A549 (cell line): ENCODE data around the gene ZP1. TPM values are rescaled to one million over a fixed set of nuclear protein-coding genes. Genes with fewer than 3 reads are reported as not detected.

Experiments used
- ATAC-seq, 2 experiments: fragments of 200-7000 bp in 1 of 2; fragments of >200 bp in 1 of 2; cut with Nextera tagmentation in 1 of 2; cut with Tn5 transposase in 1 of 2; 3 replicates each; pipeline versions ENCODE4 v1.8.0 to v1.9.1; 2018 to 2020; ENCODE audit warnings: mild to moderate bottlenecking in 1 of 2, moderate library complexity in 1 of 2
- CTCF ChIA-PET: fragments of 300-600 bp; sonication (Branson Sonifier 250); formaldehyde crosslinking; extraction: SDS; loops from one replicate; lab custom pipeline; 2021; ENCODE audit warnings: antibody characterized with exemption, inconsistent platforms; lab: Yijun Ruan, JAX
- POLR2A ChIA-PET: fragments of 350-600 bp; formaldehyde crosslinking; extraction: SDS; loops from one replicate; lab custom pipeline; 2021; ENCODE audit warnings: antibody characterized with exemption, inconsistent platforms; lab: Yijun Ruan, JAX
- DNase-seq, 2 experiments: peaks; one replicate each; pipeline versions ENCODE4 v3.0.0 to v3.0.0-alpha.2; 2011 to 2016; ENCODE audit warnings: low read depth in 1 of 2, low spot score in 1 of 2
- FAIRE-seq: peaks from 2 replicates; lab custom pipeline; 2011; peaks lifted over from hg19 to GRCh38; lab: Jason Lieb, UNC
- H3K27ac ChIP-seq, 2 experiments: fragments of >200 bp; sonication (Bioruptor Twin); formaldehyde crosslinking; 3 replicates each; pipeline ENCODE4 v1.5.1; 2016 to 2017
- H3K4me1 ChIP-seq: fragments of >200 bp; sonication (Bioruptor Twin); formaldehyde crosslinking; 3 replicates; pipeline ENCODE4 v1.6.1; 2016
- H3K4me2 ChIP-seq: fragments of >200 bp; sonication (Bioruptor Twin); formaldehyde crosslinking; 3 replicates; pipeline ENCODE4 v1.6.1; 2016
- H3K4me3 ChIP-seq: fragments of >200 bp; sonication (Bioruptor Twin); formaldehyde crosslinking; 3 replicates; pipeline ENCODE4 v1.5.1; 2016
- H3K9me3 ChIP-seq: fragments of >200 bp; sonication (Bioruptor Twin); formaldehyde crosslinking; 3 replicates; pipeline ENCODE4 v1.6.1; 2016
- CBX8 ChIP-seq: fragments of 200-600 bp; sonication (generic); IDR thresholded peaks from 2 replicates; pipeline ENCODE4 v1.6.1; 2016
- CHD2 ChIP-seq: fragments of 150-350 bp; IDR thresholded peaks from 2 replicates; pipeline ENCODE4 v1.6.1; 2014; ENCODE audit warnings: low read length; ENCODE audit not compliant: partially characterized antibody
- FOSL2 ChIP-seq, 2 experiments: fragments of 450-650 bp in 1 of 2; fragments of >200 bp in 1 of 2; sonication (Bioruptor Twin) in 1 of 2; formaldehyde crosslinking; IDR thresholded peaks; 2 replicates each; pipeline versions ENCODE4 v1.5.0 to v1.6.1; 2016 to 2020; ENCODE audit warnings: mild to moderate bottlenecking in 1 of 2, moderate library complexity in 1 of 2
- FOXS1 ChIP-seq: fragments of 250-450 bp; sonication (Bioruptor Pico); IDR thresholded peaks from 2 replicates; pipeline ENCODE4 v1.5.0; 2020; ENCODE audit warnings: mild to moderate bottlenecking, moderate library complexity
- HOXA7 ChIP-seq: fragments of 250-450 bp; sonication (Bioruptor Pico); IDR thresholded peaks from 2 replicates; pipeline ENCODE4 v1.5.0; 2020; ENCODE audit warnings: mild to moderate bottlenecking, moderate library complexity
- HOXB13 ChIP-seq: fragments of 250-450 bp; sonication (Bioruptor Pico); IDR thresholded peaks from 2 replicates; pipeline ENCODE4 v1.5.0; 2020; ENCODE audit warnings: low read depth, mild to moderate bottlenecking, moderate library complexity
- JUNB ChIP-seq: fragments of >200 bp; sonication (Bioruptor Twin); formaldehyde crosslinking; IDR thresholded peaks from 2 replicates; pipeline ENCODE4 v1.6.1; 2016
- NFE2L2 ChIP-seq: fragments of 150-350 bp; conservative IDR thresholded peaks from 2 replicates; pipeline ENCODE4 v1.6.1; 2014; ENCODE audit warnings: low read length
- POLR2AphosphoS2 ChIP-seq: conservative IDR thresholded peaks from 2 replicates; pipeline ENCODE4 v1.6.1; 2012; ENCODE audit warnings: low read length, improper control_type of control experiment, inconsistent platforms
- RAD21 ChIP-seq, 2 experiments: fragments of >200 bp in 1 of 2; sonication (Bioruptor Twin) in 1 of 2; formaldehyde crosslinking in 1 of 2; IDR thresholded peaks in 1 of 2; conservative IDR thresholded peaks in 1 of 2; 2 replicates in 1 of 2; 3 replicates in 1 of 2; pipeline ENCODE4 v1.6.1; 2012 to 2018; ENCODE audit warnings: inconsistent platforms in 1 of 2
- RARB ChIP-seq: fragments of 250-450 bp; sonication (Bioruptor Pico); IDR thresholded peaks from 2 replicates; pipeline ENCODE4 v1.8.0; 2021; ENCODE audit warnings: mild to moderate bottlenecking, moderate library complexity
- RCOR1 ChIP-seq: fragments of 150-350 bp; IDR thresholded peaks from 2 replicates; pipeline ENCODE4 v1.6.1; 2014; ENCODE audit warnings: antibody characterized with exemption, low read length, low read depth
- SMC3 ChIP-seq: fragments of >200 bp; sonication (Bioruptor Twin); formaldehyde crosslinking; IDR thresholded peaks from 3 replicates; pipeline ENCODE4 v1.6.1; 2018; ENCODE audit warnings: inconsistent platforms
- SREBF2 ChIP-seq: fragments of 450-650 bp; IDR thresholded peaks from 2 replicates; pipeline ENCODE4 v1.6.1; 2014; ENCODE audit warnings: mild to moderate bottlenecking, moderate library complexity
- TFCP2L1 ChIP-seq: fragments of 250-450 bp; sonication (Bioruptor Pico); IDR thresholded peaks from 2 replicates; pipeline ENCODE4 v1.5.0; 2021; ENCODE audit warnings: mild to moderate bottlenecking
- TP53 ChIP-seq: fragments of 250-450 bp; sonication (Bioruptor Pico); IDR thresholded peaks from 2 replicates; pipeline ENCODE4 v1.5.0; 2021; ENCODE audit warnings: mild to moderate bottlenecking, moderate library complexity
- ZC3H11A ChIP-seq: fragments of 450-650 bp; IDR thresholded peaks from 2 replicates; pipeline ENCODE4 v1.6.1; 2014; ENCODE audit warnings: antibody characterized with exemption, mild to moderate bottlenecking
- ZNF302 ChIP-seq: fragments of 250-450 bp; sonication (Bioruptor Pico); IDR thresholded peaks from 2 replicates; pipeline ENCODE4 v1.9.0; 2021; ENCODE audit warnings: inconsistent platforms, mild to moderate bottlenecking, moderate library complexity
- WGBS: methylation state at CpG from one replicate; pipeline ENCODE4 v1.1.6; 2017; ENCODE audit errors: missing lambda C conversion rate; 5-methylcytosine and 5-hydroxymethylcytosine counted together
- polyA plus RNA-seq, 4 experiments: library from polyadenylated mRNA; depleted of rRNA in 3 of 4; stranded (reverse); fragments of >200 nt; fragmentation: RNase III in 1 of 4; extraction: RNeasy Plus Mini Kit Qiagen cat#74134 plus additional on column Dnase treatment in 1 of 4; gene quantifications; 2 replicates in 3 of 4; 3 replicates in 1 of 4; pipeline ENCODE4 v1.2.3, GENCODE V29; 2011 to 2017
- TF ChIP-seq, protein P1 (sequence below): fragments of 450-650 bp; IDR thresholded peaks from 2 replicates; pipeline ENCODE4 v1.6.1; 2014; ENCODE audit warnings: antibody characterized with exemption
- TF ChIP-seq, protein P2 (sequence below): fragments of 150-350 bp; IDR thresholded peaks from 2 replicates; pipeline ENCODE4 v1.6.1; 2014; ENCODE audit warnings: low read depth, mild to moderate bottlenecking, low read length
- TF ChIP-seq, protein P3 (sequence below): IDR thresholded peaks from 2 replicates; pipeline ENCODE4 v1.6.1; 2012
- TF ChIP-seq, protein P4 (sequence below): IDR thresholded peaks from 2 replicates; pipeline ENCODE4 v1.6.1; 2012; ENCODE audit warnings: low read depth, borderline replicate concordance
- TF ChIP-seq, protein P5 (sequence below): fragments of >200 bp; sonication (Bioruptor Twin); formaldehyde crosslinking; IDR thresholded peaks from 3 replicates; pipeline ENCODE4 v1.6.1; 2016
- TF ChIP-seq, protein P6 (sequence below): fragments of >200 bp; sonication (Bioruptor Twin); formaldehyde crosslinking; IDR thresholded peaks from 3 replicates; pipeline ENCODE4 v1.5.1; 2016
- TF ChIP-seq, protein P7 (sequence below): fragments of >200 bp; sonication (Bioruptor Twin); formaldehyde crosslinking; IDR thresholded peaks from 2 replicates; pipeline ENCODE4 v1.6.1; 2016

Gene ZP1
- polyA plus RNA-seq, 2 of the 4 experiments (the other 2 are of a cell fraction) = 0.06 to 0.30 TPM

DNA sequence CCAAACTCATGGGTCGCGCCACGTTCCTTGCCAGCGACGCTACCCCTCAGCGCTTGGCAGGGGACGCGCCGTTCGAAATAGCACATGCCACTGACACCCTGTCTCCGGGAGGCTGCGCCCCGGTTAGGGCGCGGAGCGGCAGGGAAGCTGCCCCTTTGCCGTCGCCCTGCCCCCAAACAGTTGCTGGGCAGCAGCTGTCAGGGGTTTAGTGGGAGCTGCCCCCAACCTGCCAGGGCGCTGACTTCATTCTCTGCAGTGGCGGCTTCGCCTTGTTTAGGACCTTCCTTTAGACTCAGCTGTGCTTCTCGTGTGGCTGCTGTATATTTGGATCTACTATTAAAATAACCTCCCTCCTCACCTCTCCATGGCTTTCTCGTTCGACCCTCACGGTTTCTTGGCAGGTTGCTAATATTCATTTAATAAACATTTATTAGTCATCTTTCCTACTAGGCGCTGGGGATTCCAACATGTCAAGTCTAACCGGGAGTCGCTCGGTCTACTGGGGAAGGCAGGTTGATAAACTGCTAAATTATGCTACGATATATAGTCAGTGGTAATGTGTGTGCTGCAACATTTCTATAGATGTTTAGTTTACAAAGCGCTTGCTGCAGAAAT, 47.4 kb downstream of the ZP1 start (continued):
- TF ChIP-seq, protein P1, sequence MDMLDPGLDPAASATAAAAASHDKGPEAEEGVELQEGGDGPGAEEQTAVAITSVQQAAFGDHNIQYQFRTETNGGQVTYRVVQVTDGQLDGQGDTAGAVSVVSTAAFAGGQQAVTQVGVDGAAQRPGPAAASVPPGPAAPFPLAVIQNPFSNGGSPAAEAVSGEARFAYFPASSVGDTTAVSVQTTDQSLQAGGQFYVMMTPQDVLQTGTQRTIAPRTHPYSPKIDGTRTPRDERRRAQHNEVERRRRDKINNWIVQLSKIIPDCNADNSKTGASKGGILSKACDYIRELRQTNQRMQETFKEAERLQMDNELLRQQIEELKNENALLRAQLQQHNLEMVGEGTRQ = no peak
- TF ChIP-seq RAD21 (conservative IDR thresholded peaks at IDR 0.05 in 1 of 2, IDR thresholded peaks at IDR 0.05 in 1 of 2) (no peak), JUNB (no peak), SREBF2 (no peak), ZNF302 (CRISPR knock-in tag) (no peak), CBX8 (no peak)

DNA sequence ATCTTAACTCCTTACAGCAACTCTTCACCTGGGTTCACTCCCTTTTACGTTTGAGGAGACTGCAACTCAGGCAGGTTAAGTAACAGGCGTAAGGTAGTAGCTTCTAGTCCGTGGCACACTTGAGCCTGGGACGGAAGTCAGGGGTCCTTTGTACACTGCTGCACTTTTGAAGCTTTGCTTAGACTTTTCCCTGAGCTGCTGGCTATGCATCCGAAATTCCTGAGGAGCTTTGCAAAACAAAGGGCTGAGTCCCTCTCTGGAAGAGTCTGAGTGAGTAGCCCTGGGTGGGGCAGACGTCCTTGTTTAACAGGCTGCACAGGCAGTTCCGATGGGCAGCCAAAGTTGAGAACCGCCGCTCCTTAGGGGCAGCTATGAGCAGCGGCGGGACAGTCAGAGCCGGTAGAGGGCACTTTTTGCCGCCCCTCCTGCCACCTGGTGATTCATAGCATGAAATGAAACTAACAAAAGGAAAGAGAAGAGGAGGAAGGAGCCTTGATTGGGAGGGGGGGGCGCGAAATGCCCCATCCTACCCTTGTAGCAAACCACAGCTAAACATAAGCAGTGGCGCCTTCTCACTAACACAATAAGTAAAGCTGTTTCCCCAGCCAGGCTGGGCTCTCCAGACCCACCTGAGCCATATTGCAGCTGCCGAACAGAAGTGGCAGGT, 48.0 kb downstream of the ZP1 start:
- DNase-seq (peak; percentile 60 to 69), ATAC-seq (peak; percentile 55 to 70), FAIRE-seq (no peak)
- WGBS = 16% methylated on average over 17 of the region's 17 CpGs
- H3K9me3 ChIP-seq = no peaks in the 10 kb centered on the region
- H3K4me3 ChIP-seq = peak overlapping the region; percentile 76
- CTCF ChIA-PET = interaction anchor here (0.7 to 3.7 kb wide), 33 partner anchors 8 to 378 kb away, joined by 3 to 25 read pairs (median 4); partner anchors contain the start of genes PRPF19 and TMEM132A
- H3K4me2 ChIP-seq = peak overlapping the region; percentile 98
- peak overlapping the region; percentile 43 to 91; a peak in 4 of 6 replicates for H3K27ac ChIP-seq
- H3K4me1 ChIP-seq = peaks cover 24% of the 10 kb centered on the region
- POLR2A ChIA-PET = interaction anchor here (0.7 to 1.7 kb wide), 2 partner anchors 9 to 10 kb away, joined by 3 to 5 read pairs; partner anchors contain the start of gene TMEM132A
- TF ChIP-seq, protein P2, sequence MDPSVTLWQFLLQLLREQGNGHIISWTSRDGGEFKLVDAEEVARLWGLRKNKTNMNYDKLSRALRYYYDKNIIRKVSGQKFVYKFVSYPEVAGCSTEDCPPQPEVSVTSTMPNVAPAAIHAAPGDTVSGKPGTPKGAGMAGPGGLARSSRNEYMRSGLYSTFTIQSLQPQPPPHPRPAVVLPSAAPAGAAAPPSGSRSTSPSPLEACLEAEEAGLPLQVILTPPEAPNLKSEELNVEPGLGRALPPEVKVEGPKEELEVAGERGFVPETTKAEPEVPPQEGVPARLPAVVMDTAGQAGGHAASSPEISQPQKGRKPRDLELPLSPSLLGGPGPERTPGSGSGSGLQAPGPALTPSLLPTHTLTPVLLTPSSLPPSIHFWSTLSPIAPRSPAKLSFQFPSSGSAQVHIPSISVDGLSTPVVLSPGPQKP = no peak
- TF ChIP-seq, protein P3, sequence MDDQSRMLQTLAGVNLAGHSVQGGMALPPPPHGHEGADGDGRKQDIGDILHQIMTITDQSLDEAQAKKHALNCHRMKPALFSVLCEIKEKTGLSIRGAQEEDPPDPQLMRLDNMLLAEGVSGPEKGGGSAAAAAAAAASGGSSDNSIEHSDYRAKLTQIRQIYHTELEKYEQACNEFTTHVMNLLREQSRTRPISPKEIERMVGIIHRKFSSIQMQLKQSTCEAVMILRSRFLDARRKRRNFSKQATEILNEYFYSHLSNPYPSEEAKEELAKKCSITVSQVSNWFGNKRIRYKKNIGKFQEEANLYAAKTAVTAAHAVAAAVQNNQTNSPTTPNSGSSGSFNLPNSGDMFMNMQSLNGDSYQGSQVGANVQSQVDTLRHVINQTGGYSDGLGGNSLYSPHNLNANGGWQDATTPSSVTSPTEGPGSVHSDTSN = no peak
- no peak for TF ChIP-seq FOSL2 (IDR thresholded peaks at IDR 0.05)
- TF ChIP-seq FOSL2 (CRISPR knock-in tag; IDR thresholded peaks at IDR 0.05) = peak; percentile 52
- no peak for TF ChIP-seq RCOR1
- TF ChIP-seq HOXB13 (CRISPR knock-in tag) = no peak
- TF ChIP-seq, protein P4, sequence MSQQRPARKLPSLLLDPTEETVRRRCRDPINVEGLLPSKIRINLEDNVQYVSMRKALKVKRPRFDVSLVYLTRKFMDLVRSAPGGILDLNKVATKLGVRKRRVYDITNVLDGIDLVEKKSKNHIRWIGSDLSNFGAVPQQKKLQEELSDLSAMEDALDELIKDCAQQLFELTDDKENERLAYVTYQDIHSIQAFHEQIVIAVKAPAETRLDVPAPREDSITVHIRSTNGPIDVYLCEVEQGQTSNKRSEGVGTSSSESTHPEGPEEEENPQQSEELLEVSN = 0 out of 2 replicates have a peak, but pooled peaks have one; percentile 0
- TF ChIP-seq HOXA7 (CRISPR knock-in tag) = no peak
- TF ChIP-seq NFE2L2 = no peak
- TF ChIP-seq, protein P5, sequence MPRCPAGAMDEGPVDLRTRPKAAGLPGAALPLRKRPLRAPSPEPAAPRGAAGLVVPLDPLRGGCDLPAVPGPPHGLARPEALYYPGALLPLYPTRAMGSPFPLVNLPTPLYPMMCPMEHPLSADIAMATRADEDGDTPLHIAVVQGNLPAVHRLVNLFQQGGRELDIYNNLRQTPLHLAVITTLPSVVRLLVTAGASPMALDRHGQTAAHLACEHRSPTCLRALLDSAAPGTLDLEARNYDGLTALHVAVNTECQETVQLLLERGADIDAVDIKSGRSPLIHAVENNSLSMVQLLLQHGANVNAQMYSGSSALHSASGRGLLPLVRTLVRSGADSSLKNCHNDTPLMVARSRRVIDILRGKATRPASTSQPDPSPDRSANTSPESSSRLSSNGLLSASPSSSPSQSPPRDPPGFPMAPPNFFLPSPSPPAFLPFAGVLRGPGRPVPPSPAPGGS = no peak
- no peak for TF ChIP-seq POLR2AphosphoS2
- TF ChIP-seq SMC3 = peak; percentile 52
- TF ChIP-seq SREBF2 = no peak
- no peak for TF ChIP-seq FOXS1 (CRISPR knock-in tag)
- TF ChIP-seq, protein P6, sequence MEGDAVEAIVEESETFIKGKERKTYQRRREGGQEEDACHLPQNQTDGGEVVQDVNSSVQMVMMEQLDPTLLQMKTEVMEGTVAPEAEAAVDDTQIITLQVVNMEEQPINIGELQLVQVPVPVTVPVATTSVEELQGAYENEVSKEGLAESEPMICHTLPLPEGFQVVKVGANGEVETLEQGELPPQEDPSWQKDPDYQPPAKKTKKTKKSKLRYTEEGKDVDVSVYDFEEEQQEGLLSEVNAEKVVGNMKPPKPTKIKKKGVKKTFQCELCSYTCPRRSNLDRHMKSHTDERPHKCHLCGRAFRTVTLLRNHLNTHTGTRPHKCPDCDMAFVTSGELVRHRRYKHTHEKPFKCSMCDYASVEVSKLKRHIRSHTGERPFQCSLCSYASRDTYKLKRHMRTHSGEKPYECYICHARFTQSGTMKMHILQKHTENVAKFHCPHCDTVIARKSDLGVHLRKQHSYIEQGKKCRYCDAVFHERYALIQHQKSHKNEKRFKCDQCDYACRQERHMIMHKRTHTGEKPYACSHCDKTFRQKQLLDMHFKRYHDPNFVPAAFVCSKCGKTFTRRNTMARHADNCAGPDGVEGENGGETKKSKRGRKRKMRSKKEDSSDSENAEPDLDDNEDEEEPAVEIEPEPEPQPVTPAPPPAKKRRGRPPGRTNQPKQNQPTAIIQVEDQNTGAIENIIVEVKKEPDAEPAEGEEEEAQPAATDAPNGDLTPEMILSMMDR = peak; percentile 51
- no peak for TF ChIP-seq TFCP2L1 (CRISPR knock-in tag)
- no peak for TF ChIP-seq ZC3H11A
- TF ChIP-seq, protein P7, sequence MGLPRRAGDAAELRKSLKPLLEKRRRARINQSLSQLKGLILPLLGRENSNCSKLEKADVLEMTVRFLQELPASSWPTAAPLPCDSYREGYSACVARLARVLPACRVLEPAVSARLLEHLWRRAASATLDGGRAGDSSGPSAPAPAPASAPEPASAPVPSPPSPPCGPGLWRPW = no peak
- TF ChIP-seq CHD2 = no peak
- no peak for TF ChIP-seq RARB
- peak; percentile 44 to 55 for TF ChIP-seq RAD21 (conservative IDR thresholded peaks at IDR 0.05 in 1 of 2, IDR thresholded peaks at IDR 0.05 in 1 of 2)
- TF ChIP-seq TP53 = no peak
